ENCODE results near the gene ICAM2.

The ICAM2 gene

GRCh38 chr17:63955232-63955631, 65.2 kb downstream of the ICAM2 start:
- no peak overlapping the region for H3K4me3 ChIP-seq (ENCODE audit: low read depth, low read length)
- DNase-seq = no peak
- no peak overlapping the region for H3K27ac ChIP-seq
- TF ChIP-seq CTCF (IDR thresholded peaks at IDR 0.05; ENCODE audit: low read depth, low read length, missing control alignments) = no peak
- H3K27me3 ChIP-seq (replicated peaks) = peaks cover 2% of the 10 kb centered on the region
- in situ Hi-C loops (cut with HindIII; ENCODE audit: low pct_ligation_motif_present, low sequenced_read_pairs) = no loop called here
- H3K36me3 ChIP-seq (replicated peaks) = no peaks in the 10 kb centered on the region

GRCh38 chr17:63954402-63955063, 65.9 kb downstream of the ICAM2 start:
- in situ Hi-C loops (cut with HindIII; ENCODE audit: low pct_ligation_motif_present, low sequenced_read_pairs) = no loop called here
- no peak for DNase-seq
- H3K27ac ChIP-seq = no peak overlapping the region
- no peak overlapping the region for H3K4me3 ChIP-seq (ENCODE audit: low read depth, low read length)
- peaks cover 5% of the 10 kb centered on the region for H3K27me3 ChIP-seq (replicated peaks)
- H3K36me3 ChIP-seq (replicated peaks) = no peaks in the 10 kb centered on the region
- no peak for TF ChIP-seq CTCF (IDR thresholded peaks at IDR 0.05; ENCODE audit: low read depth, low read length, missing control alignments)
